OCI-LY3 (cell line): ENCODE results near the gene POLD2.

Experiments
- H2AFZ ChIP-seq: fragments of 200-600, 300-600 bp; shearing (Covaris generic); 2 replicates; pipeline ENCODE4 v1.6.0; 2014; ENCODE audit warnings: antibody characterized with exemption, low read depth, low read length
- H3K27ac ChIP-seq: fragments of 200-600, 300-600 bp; sonication (generic); 2 replicates; pipeline ENCODE4 v1.5.1; 2014; ENCODE audit warnings: mild to moderate bottlenecking, low read length, moderate library complexity, mixed read lengths
- H3K27me3 ChIP-seq: fragments of 200-600, 300-600 bp; sonication (generic); 2 replicates; pipeline ENCODE4 v1.6.1; 2014; ENCODE audit warnings: low read depth, low read length, mixed read lengths
- H3K36me3 ChIP-seq: fragments of 200-600, 300-600 bp; sonication (generic); replicated peaks from 2 replicates; pipeline ENCODE3; 2014; ENCODE audit warnings: low read depth, low read length, mixed read lengths
- H3K4me1 ChIP-seq: fragments of 300-600, 200-600 bp; sonication (generic); 2 replicates; pipeline ENCODE4 v1.6.1; 2014; ENCODE audit warnings: low read length, mixed read lengths
- H3K4me2 ChIP-seq: fragments of 200-600, 300-600 bp; sonication (generic); 2 replicates; pipeline ENCODE4 v1.6.1; 2014; ENCODE audit warnings: low read length, mixed read lengths
- H3K4me3 ChIP-seq: fragments of 300-600, 200-600 bp; sonication (generic); 2 replicates; pipeline ENCODE4 v1.5.1; 2014; ENCODE audit warnings: antibody characterized with exemption, mild to moderate bottlenecking, low read length, moderate library complexity
- H3K79me2 ChIP-seq: fragments of 300-600, 200-600 bp; shearing (Covaris generic); 2 replicates; pipeline ENCODE4 v1.6.1; 2014; ENCODE audit warnings: mild to moderate bottlenecking, low read length, mixed read lengths
- H3K9ac ChIP-seq: fragments of 300-600, 200-600 bp; shearing (Covaris generic); 2 replicates; pipeline ENCODE4 v1.6.0; 2014; ENCODE audit warnings: mild to moderate bottlenecking, low read length, moderate library complexity
- H3K9me3 ChIP-seq: fragments of 200-600, 300-600 bp; shearing (Covaris generic); 2 replicates; pipeline ENCODE4 v1.6.1; 2014; ENCODE audit warnings: low read length, mixed read lengths; ENCODE audit not compliant: insufficient read depth
- H4K20me1 ChIP-seq: fragments of 200-600, 300-600 bp; sonication (generic); 2 replicates; pipeline ENCODE4 v1.6.1; 2016; ENCODE audit warnings: low read length, mixed read lengths; ENCODE audit not compliant: insufficient read depth
- CTCF ChIP-seq: fragments of 200-600, 300-600 bp; sonication (generic); IDR thresholded peaks from 2 replicates; pipeline ENCODE4 v1.5.1; 2014; ENCODE audit warnings: antibody characterized with exemption, low read length, low read depth
- EZH2phosphoT487 ChIP-seq: fragments of 200-600 bp; shearing (Covaris generic); IDR thresholded peaks from 2 replicates; pipeline ENCODE4 v1.6.1; 2018; ENCODE audit warnings: antibody characterized with exemption, mixed run types, low read depth

The POLD2 gene

GRCh38 chr7:44067064-44067951 is 56.0 kb downstream of the POLD2 start:
- Histone ChIP-seq H3K27me3 (peaks cover 12% of the 10 kb centered on the region), H3K4me3 (no peak overlapping the region), H3K27ac (no peak overlapping the region)

GRCh38 chr7:44066494-44067063 is 56.8 kb downstream of the POLD2 start:
- H3K27ac ChIP-seq: no peak overlapping the region
- no peak overlapping the region for H3K4me3 ChIP-seq
- no peaks in the 10 kb centered on the region; the same call in 1 of the 2 replicates for H3K4me1 ChIP-seq
- no peak for TF ChIP-seq EZH2phosphoT487
- no peak for TF ChIP-seq CTCF
- H3K4me2 ChIP-seq: no peak overlapping the region
- H3K27me3 ChIP-seq: peaks cover 12% of the 10 kb centered on the region
- no peaks in the 10 kb centered on the region for H3K79me2 ChIP-seq
- H3K36me3 ChIP-seq: peaks cover 14% of the 10 kb centered on the region
- H2AFZ ChIP-seq: no peak overlapping the region
- no peak overlapping the region for H3K9ac ChIP-seq
- H4K20me1 ChIP-seq: peaks cover 3% of the 10 kb centered on the region; the same call in 1 of the 2 replicates
- no peaks in the 10 kb centered on the region for H3K9me3 ChIP-seq

More at GRCh38 chr7:44067064-44067951, 56.0 kb downstream of the POLD2 start:
- Histone ChIP-seq H3K36me3 (peaks cover 10% of the 10 kb centered on the region), H2AFZ (no peak overlapping the region), H4K20me1 (peaks cover 3% of the 10 kb centered on the region; the same call in 1 of the 2 replicates), H3K4me1 (no peaks in the 10 kb centered on the region; the same call in 1 of the 2 replicates), H3K9me3 (no peaks in the 10 kb centered on the region), H3K4me2 (no peak overlapping the region), H3K79me2 (no peaks in the 10 kb centered on the region), H3K9ac (no peak overlapping the region)
- TF ChIP-seq EZH2phosphoT487 (no peak), CTCF (no peak)

- peaks cover 3% of the 10 kb centered on the region; the same call in 1 of the 2 replicates for H4K20me1 ChIP-seq
- no peak overlapping the region for H3K27ac ChIP-seq
Observed at GRCh38 chr7:44066111-44066460, 57.3 kb downstream of the POLD2 start.

More at GRCh38 chr7:44066111-44066460, 57.3 kb downstream of the POLD2 start:
- Histone ChIP-seq H3K4me1 (no peaks in the 10 kb centered on the region; the same call in 1 of the 2 replicates), H3K9me3 (no peaks in the 10 kb centered on the region), H3K4me3 (no peak overlapping the region), H3K36me3 (peaks cover 18% of the 10 kb centered on the region), H3K79me2 (no peaks in the 10 kb centered on the region), H3K27me3 (peaks cover 12% of the 10 kb centered on the region), H3K4me2 (no peak overlapping the region), H2AFZ (no peak overlapping the region), H3K9ac (no peak overlapping the region)
- no peak for TF ChIP-seq EZH2phosphoT487
- no peak for TF ChIP-seq CTCF
